Trophoblast cell (in vitro differentiated cells and primary cell): Measurements from ENCODE around the gene CAMK1G.

Experiments
- DNase-seq, 2 donors: peaks; one replicate each; pipeline ENCODE4 v3.0.0-alpha.2; 2016
- H2AFZ ChIP-seq: 2 replicates; pipeline ENCODE4 v1.6.1; 2013; ENCODE audit warnings: low read length, moderate library complexity, mild to moderate bottlenecking; ENCODE audit not compliant: insufficient read depth, poor library complexity
- H2AK5ac ChIP-seq: 2 replicates; pipeline ENCODE4 v1.6.1; 2013; ENCODE audit warnings: mild to moderate bottlenecking, low read length
- H2BK120ac ChIP-seq: 2 replicates; pipeline ENCODE4 v1.6.1; 2013; ENCODE audit warnings: low read length, mild to moderate bottlenecking, moderate library complexity; ENCODE audit not compliant: insufficient read depth, poor library complexity
- H2BK12ac ChIP-seq: 2 replicates; pipeline ENCODE4 v1.6.1; 2013; ENCODE audit warnings: mild to moderate bottlenecking, low read length, moderate library complexity
- H2BK5ac ChIP-seq: 2 replicates; pipeline ENCODE4 v1.6.1; 2013; ENCODE audit warnings: low read length, low read depth, moderate library complexity, mild to moderate bottlenecking; ENCODE audit not compliant: poor library complexity
- H3K14ac ChIP-seq: 2 replicates; pipeline ENCODE4 v1.6.1; 2013; ENCODE audit warnings: mild to moderate bottlenecking, low read length
- H3K18ac ChIP-seq: 2 replicates; pipeline ENCODE4 v1.6.1; 2013; ENCODE audit warnings: mild to moderate bottlenecking, low read length
- H3K23ac ChIP-seq: 2 replicates; pipeline ENCODE4 v1.6.1; 2013; ENCODE audit warnings: low read length
- H3K27ac ChIP-seq: 2 replicates; pipeline ENCODE4 v1.5.1; 2013; ENCODE audit warnings: low read depth, mild to moderate bottlenecking, inconsistent platforms, low read length, moderate library complexity
- H3K27me3 ChIP-seq: 2 replicates; pipeline ENCODE4 v1.6.1; 2013; ENCODE audit warnings: inconsistent platforms, mild to moderate bottlenecking, low read length, moderate library complexity; ENCODE audit not compliant: insufficient read depth
- H3K36me3 ChIP-seq, 2 experiments: 1 replicate in 1 of 2; 2 replicates in 1 of 2; pipeline ENCODE4 v1.6.1; 2013; ENCODE audit warnings: low read length in 2 of 2, mild to moderate bottlenecking in 2 of 2, moderate library complexity in 1 of 2; ENCODE audit not compliant: insufficient read depth in 2 of 2, control insufficient read depth in 1 of 2
- H3K4ac ChIP-seq: 2 replicates; pipeline ENCODE4 v1.6.1; 2013; ENCODE audit warnings: low read depth, mild to moderate bottlenecking, low read length, moderate library complexity
- H3K4me1 ChIP-seq, 2 experiments: 1 replicate in 1 of 2; 2 replicates in 1 of 2; pipeline ENCODE4 v1.6.1; 2013; ENCODE audit warnings: low read length in 2 of 2, mild to moderate bottlenecking in 2 of 2, moderate library complexity in 1 of 2; ENCODE audit not compliant: insufficient read depth in 2 of 2, control insufficient read depth in 1 of 2
- H3K4me2 ChIP-seq: 2 replicates; pipeline ENCODE4 v1.6.1; 2013; ENCODE audit warnings: inconsistent platforms, mild to moderate bottlenecking, low read length, moderate library complexity
- H3K4me3 ChIP-seq: 2 replicates; pipeline ENCODE4 v1.5.1; 2013; ENCODE audit warnings: mild to moderate bottlenecking, low read depth, low read length, inconsistent platforms
- H3K79me1 ChIP-seq: one replicate; pipeline ENCODE4 v1.6.1; 2013; ENCODE audit warnings: low read length
- H3K79me2 ChIP-seq: 2 replicates; pipeline ENCODE4 v1.6.1; 2013; ENCODE audit warnings: low read length, mild to moderate bottlenecking; ENCODE audit not compliant: control insufficient read depth, insufficient read depth, poor library complexity
- H3K9ac ChIP-seq: 2 replicates; pipeline ENCODE4 v1.6.1; 2013; ENCODE audit warnings: mild to moderate bottlenecking, low read length
- H3K9me3 ChIP-seq: 2 replicates; pipeline ENCODE4 v1.6.1; 2013; ENCODE audit warnings: low read depth, mild to moderate bottlenecking, control low read depth, inconsistent platforms, low read length; ENCODE audit not compliant: insufficient read depth
- H4K12ac ChIP-seq: 2 replicates; pipeline ENCODE4 v1.6.1; 2013; ENCODE audit warnings: low read depth, mild to moderate bottlenecking, low read length, moderate library complexity
- H4K8ac ChIP-seq: 2 replicates; pipeline ENCODE4 v1.6.1; 2013; ENCODE audit warnings: low read depth, mild to moderate bottlenecking, low read length, moderate library complexity
- H4K91ac ChIP-seq: one replicate; pipeline ENCODE4 v1.6.1; 2013; ENCODE audit warnings: low read depth, mild to moderate bottlenecking, low read length, moderate library complexity
- WGBS: extraction: QIAGEN DNeasy Blood & Tissue Kit; methylation state at CpG from one replicate; pipeline ENCODE4 v1.1.7; 2013; ENCODE audit warnings: missing lambda C conversion rate; ENCODE audit not compliant: insufficient read length, insufficient coverage; ENCODE audit errors: extremely low coverage; 5-methylcytosine and 5-hydroxymethylcytosine counted together

The CAMK1G gene

DNA sequence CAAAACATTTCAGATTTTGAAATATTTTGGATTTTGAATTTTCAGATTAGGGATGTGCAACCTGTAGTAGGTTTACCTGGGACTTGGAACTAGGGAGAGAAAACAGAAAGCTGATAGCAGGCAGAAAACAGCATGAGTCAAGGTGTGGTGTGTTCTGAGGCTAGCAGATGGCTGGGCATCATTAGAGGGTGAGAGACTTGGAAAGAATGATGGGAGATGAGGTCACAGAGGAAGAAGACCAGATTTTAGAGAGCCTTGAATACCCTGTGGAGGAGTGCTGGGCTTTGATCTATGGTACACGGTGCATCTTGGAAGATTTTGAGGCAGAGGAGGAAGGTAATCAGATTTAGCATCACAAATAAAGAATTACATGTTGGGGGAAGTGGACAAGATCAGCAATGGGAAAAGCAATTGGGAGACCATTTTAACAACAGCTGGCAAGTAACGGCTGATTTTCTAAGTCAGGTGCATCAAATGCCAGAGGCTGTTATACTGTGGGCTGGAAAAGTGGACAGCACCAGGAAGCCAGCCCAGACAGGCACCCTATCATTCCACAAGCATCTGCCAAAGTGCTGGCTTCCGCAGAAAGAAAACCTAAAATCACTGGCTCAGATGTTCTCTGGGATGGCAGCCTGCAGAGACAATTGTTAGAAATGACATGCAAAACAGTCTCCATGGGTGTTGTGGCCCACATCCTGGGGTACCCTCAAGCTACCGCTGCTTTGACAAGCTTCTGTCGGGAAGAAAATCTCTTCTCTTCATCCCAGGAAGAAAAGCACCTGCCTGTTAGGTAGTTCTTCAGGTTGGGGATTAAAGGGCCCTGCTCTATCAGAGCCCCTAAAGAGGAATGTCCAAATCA lies 30.9 kb upstream of the CAMK1G start:
- H3K4me1 ChIP-seq = no peaks in the 10 kb centered on the region
- no peak overlapping the region for H3K18ac ChIP-seq
- no peak overlapping the region for H4K8ac ChIP-seq
- H2BK120ac ChIP-seq = no peak overlapping the region
- H3K79me1 ChIP-seq = no peaks in the 10 kb centered on the region
- no CpG with 5 or more reads among the region's 5 CpGs for WGBS
- no peaks in the 10 kb centered on the region for H3K9me3 ChIP-seq
- DNase-seq = no peak
- no peak overlapping the region for H3K14ac ChIP-seq
- H2BK12ac ChIP-seq = no peak overlapping the region
- no peak overlapping the region for H4K12ac ChIP-seq
- no peak overlapping the region for H4K91ac ChIP-seq
- no peak overlapping the region for H3K23ac ChIP-seq
- H2BK5ac ChIP-seq = no peak overlapping the region
- no peak overlapping the region for H2AFZ ChIP-seq
- H3K36me3 ChIP-seq = no peaks in the 10 kb centered on the region
- no peak overlapping the region for H3K4me2 ChIP-seq
- H3K9ac ChIP-seq = no peak overlapping the region
- no peak overlapping the region for H3K27ac ChIP-seq
- H3K79me2 ChIP-seq = no peaks in the 10 kb centered on the region
- H3K4me3 ChIP-seq = no peak overlapping the region
- H3K27me3 ChIP-seq = no peaks in the 10 kb centered on the region
- H2AK5ac ChIP-seq = no peak overlapping the region
- no peak overlapping the region for H3K4ac ChIP-seq

DNA sequence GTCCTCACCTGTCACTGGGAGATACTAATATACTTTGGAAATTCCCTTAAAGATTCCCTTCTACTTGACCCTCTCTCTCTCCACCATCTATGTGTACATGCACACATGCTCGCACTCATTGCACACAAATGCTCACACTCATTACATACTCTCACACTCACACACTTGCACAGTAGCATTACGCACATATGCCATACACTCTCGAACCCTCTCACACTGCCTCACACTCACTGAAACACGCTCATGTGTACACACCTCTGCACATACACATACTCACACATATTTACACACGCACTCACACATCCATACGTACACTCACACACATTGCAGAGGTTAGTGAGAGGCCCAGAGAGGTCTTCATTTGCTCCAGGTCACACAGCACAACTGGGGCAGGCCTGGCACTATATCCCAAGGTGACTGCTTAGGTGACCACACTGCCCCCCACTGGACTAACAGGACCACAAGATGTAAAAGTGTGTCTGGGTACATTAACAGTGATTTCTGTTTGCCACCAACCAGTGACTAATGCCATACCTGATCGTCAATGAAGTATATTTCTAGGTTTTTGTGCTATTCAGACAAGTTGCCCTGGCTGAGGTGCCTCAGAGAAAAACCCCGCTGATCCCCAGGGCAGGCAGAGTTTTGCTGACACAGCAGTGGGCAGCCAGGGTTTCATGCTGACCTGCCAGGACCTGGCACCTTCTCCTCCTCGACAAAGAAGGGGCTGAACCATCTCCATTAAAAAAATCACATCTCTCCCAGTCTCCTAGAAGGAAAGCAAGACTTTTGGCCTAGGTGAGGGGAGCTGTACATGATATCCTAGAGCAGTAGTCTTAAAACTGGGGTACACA lies 28.5 kb upstream of the CAMK1G start:
- no peak for DNase-seq
- H3K4ac ChIP-seq = no peak overlapping the region

DNA sequence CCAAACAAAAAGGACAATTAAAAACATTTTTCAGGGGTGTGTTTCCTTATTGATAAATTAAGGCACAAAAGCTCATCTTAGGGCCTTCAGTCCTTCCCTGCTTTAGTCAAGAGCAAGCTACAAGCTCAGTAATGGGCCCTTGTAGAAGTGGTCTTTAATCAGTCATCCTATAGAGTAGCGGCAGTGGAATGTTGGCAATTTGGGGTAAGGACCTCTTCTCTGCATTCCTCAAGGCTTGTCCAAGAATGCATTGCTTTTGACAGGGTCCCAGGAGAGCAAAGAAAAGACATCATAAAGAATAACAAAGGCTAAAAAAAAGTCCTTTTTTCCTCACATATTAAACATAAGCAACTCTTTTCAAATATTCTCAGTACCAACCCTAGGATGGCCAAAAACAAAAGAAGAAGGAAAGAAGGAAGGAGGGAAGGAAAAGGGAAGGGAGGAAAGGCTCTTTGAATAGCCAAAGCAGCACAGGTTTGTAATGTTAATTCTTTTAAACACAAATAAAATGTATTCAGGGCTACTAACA lies 27.3 kb upstream of the CAMK1G start:
- Histone ChIP-seq H3K9me3 (no peaks in the 10 kb centered on the region), H3K36me3 (no peaks in the 10 kb centered on the region), H4K8ac (no peak overlapping the region), H3K79me2 (no peaks in the 10 kb centered on the region), H2BK120ac (no peak overlapping the region), H2BK12ac (no peak overlapping the region), H3K9ac (no peak overlapping the region), H3K18ac (no peak overlapping the region), H3K4me1 (no peaks in the 10 kb centered on the region), H3K27me3 (no peaks in the 10 kb centered on the region), H4K91ac (no peak overlapping the region), H2AFZ (no peak overlapping the region), H4K12ac (no peak overlapping the region), H3K14ac (no peak overlapping the region), H3K4ac (no peak overlapping the region), H3K4me3 (no peak overlapping the region), H3K23ac (no peak overlapping the region), H3K27ac (no peak overlapping the region), H2BK5ac (no peak overlapping the region), H3K4me2 (no peak overlapping the region), H3K79me1 (no peaks in the 10 kb centered on the region), H2AK5ac (no peak overlapping the region)
- no CpG with 5 or more reads among the region's 1 CpG for WGBS
- no peak for DNase-seq

More for the DNA sequence above, 28.5 kb upstream of the CAMK1G start:
- Histone ChIP-seq H3K23ac (no peak overlapping the region), H3K4me3 (no peak overlapping the region), H3K79me2 (no peaks in the 10 kb centered on the region), H3K4me2 (no peak overlapping the region), H4K8ac (no peak overlapping the region), H3K27me3 (no peaks in the 10 kb centered on the region), H4K12ac (no peak overlapping the region), H4K91ac (no peak overlapping the region), H2AK5ac (no peak overlapping the region), H2BK120ac (no peak overlapping the region), H3K36me3 (no peaks in the 10 kb centered on the region), H3K9ac (no peak overlapping the region), H2AFZ (no peak overlapping the region), H2BK12ac (no peak overlapping the region), H3K79me1 (no peaks in the 10 kb centered on the region), H3K14ac (no peak overlapping the region), H3K4me1 (no peaks in the 10 kb centered on the region), H3K9me3 (no peaks in the 10 kb centered on the region), H3K27ac (no peak overlapping the region), H3K18ac (no peak overlapping the region), H2BK5ac (no peak overlapping the region)
- no CpG with 5 or more reads among the region's 9 CpGs for whole genome bisulfite sequencing

DNA sequence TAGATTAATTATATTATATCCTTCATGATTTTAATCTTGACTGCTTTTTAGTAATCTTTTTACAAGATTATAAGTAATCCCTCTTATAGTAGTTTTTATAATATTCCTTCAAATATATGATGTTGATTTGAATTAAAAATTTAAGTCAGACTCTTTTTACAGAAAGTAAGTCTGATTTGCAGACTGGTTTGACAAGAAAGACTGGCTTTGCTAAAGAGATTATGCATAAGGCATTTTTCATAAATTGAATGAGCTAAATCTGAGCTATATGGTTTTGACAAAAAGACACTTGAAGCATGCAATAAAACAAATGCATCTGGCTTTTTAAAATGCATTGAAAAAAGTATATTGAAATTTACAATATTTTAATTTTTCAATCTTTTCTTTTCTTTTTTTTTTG lies 26.3 kb upstream of the CAMK1G start:
- DNase-seq = peak in 1 of 2 donors; percentile 9

More for the DNA sequence above, 26.3 kb upstream of the CAMK1G start:
- Histone ChIP-seq H2BK5ac (no peak overlapping the region), H3K79me2 (no peaks in the 10 kb centered on the region), H4K12ac (no peak overlapping the region), H3K79me1 (no peaks in the 10 kb centered on the region), H2AFZ (no peak overlapping the region), H2BK12ac (no peak overlapping the region), H3K4me3 (no peak overlapping the region), H3K27me3 (no peaks in the 10 kb centered on the region), H3K4me1 (no peaks in the 10 kb centered on the region), H3K36me3 (no peaks in the 10 kb centered on the region), H3K4me2 (no peak overlapping the region), H2BK120ac (no peak overlapping the region), H2AK5ac (no peak overlapping the region), H3K23ac (no peak overlapping the region), H3K14ac (no peak overlapping the region), H3K9ac (no peak overlapping the region), H4K8ac (no peak overlapping the region), H3K4ac (no peak overlapping the region), H4K91ac (no peak overlapping the region), H3K27ac (no peak overlapping the region), H3K9me3 (no peaks in the 10 kb centered on the region), H3K18ac (no peak overlapping the region)
